BJ (cell line): ENCODE measurements around the gene NIF3L1. TPM values are rescaled to one million over a fixed set of nuclear protein-coding genes. Genes with fewer than 3 reads are reported as not detected.
A peak's percentile ranks its signal among the peaks of the same experiment; 100 is the strongest.

Source experiments
- CTCF ChIA-PET: fragments of 350-600 bp; formaldehyde crosslinking; extraction: SDS; loops from one replicate; lab custom pipeline; 2021; ENCODE audit warnings: antibody characterized with exemption, inconsistent platforms; lab: Yijun Ruan, JAX
- POLR2A ChIA-PET: fragments of 300-600 bp; sonication (Branson Sonifier 250); formaldehyde crosslinking; extraction: SDS; loops from one replicate; lab custom pipeline; 2021; ENCODE audit warnings: antibody characterized with exemption; lab: Charles Lee
- DNase-seq: peaks from one replicate; pipeline ENCODE4 v3.0.0-alpha.2; 2011; ENCODE audit warnings: low read depth
- H3K27me3 ChIP-seq: 2 replicates; pipeline ENCODE4 v1.6.0; 2011; ENCODE audit warnings: low read length; ENCODE audit not compliant: control insufficient read depth, insufficient read depth
- H3K36me3 ChIP-seq: 2 replicates; pipeline ENCODE4 v1.5.1; 2011; ENCODE audit warnings: low read length; ENCODE audit not compliant: control insufficient read depth, insufficient read depth
- H3K4me3 ChIP-seq: 2 replicates; pipeline ENCODE4 v1.5.1; 2011; ENCODE audit warnings: low read depth, mild to moderate bottlenecking, control low read depth, low read length
- polyA plus RNA-seq: library from polyadenylated mRNA; depleted of rRNA; stranded (reverse); fragments of >200 nt; gene quantifications from 2 replicates; pipeline ENCODE4 v1.2.3, GENCODE V29; 2011
- TF ChIP-seq, protein P1 (sequence below): IDR thresholded peaks from 2 replicates; pipeline ENCODE4 v1.5.1; 2011; ENCODE audit warnings: low read depth, mild to moderate bottlenecking, control low read depth, inconsistent platforms, low read length, moderate library complexity; ENCODE audit not compliant: insufficient read depth

The NIF3L1 gene
- polyA plus RNA-seq, 1 experiment = 37.5 TPM

DNA sequence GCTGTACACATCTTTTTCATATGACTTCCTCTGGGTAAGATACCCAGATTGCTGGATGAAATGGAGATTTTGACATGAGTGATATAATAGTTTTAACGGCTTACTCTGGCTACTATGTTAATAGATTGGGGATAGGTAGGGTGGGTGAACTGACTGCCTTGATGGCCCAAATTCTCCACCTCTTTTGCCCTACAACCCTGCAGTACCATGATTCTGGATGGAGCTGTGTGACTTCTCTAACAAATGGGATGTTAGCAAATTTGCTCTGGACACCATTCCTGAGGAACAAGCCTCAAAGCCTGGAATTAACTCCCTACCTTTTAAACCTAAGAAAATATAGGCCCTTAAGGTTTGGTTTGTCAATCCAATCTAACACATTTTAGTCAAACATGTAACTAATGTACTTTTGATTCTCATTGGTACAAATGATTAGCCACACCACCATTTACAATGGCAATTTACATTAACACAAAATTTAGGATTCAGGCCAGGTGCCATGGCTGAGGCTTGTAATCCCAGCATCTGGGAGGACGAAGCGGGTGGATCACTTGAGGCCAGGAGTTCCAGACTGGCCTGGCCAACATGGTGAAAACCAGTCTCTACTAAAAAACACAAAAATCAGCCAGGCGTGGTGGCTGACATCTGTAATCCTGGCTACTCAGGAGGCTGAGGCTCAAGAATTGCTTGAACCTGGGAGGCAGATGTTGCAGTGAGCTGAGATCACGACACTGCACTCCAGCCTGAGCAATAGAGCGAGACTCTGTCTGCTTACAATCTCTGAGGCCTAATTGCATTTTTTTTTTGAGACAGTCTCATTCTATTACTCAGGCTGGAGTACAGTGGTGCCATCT, 37.5 kb upstream of the NIF3L1 start:
- ChIA-PET POLR2A (no interaction called here), CTCF (no interaction called here)
- DNase-seq = no peak
- peaks cover 12% of the 10 kb centered on the region for H3K36me3 ChIP-seq
- no peak overlapping the region for H3K4me3 ChIP-seq
- TF ChIP-seq, protein P1, sequence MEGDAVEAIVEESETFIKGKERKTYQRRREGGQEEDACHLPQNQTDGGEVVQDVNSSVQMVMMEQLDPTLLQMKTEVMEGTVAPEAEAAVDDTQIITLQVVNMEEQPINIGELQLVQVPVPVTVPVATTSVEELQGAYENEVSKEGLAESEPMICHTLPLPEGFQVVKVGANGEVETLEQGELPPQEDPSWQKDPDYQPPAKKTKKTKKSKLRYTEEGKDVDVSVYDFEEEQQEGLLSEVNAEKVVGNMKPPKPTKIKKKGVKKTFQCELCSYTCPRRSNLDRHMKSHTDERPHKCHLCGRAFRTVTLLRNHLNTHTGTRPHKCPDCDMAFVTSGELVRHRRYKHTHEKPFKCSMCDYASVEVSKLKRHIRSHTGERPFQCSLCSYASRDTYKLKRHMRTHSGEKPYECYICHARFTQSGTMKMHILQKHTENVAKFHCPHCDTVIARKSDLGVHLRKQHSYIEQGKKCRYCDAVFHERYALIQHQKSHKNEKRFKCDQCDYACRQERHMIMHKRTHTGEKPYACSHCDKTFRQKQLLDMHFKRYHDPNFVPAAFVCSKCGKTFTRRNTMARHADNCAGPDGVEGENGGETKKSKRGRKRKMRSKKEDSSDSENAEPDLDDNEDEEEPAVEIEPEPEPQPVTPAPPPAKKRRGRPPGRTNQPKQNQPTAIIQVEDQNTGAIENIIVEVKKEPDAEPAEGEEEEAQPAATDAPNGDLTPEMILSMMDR = no peak
- H3K27me3 ChIP-seq = no peaks in the 10 kb centered on the region

DNA sequence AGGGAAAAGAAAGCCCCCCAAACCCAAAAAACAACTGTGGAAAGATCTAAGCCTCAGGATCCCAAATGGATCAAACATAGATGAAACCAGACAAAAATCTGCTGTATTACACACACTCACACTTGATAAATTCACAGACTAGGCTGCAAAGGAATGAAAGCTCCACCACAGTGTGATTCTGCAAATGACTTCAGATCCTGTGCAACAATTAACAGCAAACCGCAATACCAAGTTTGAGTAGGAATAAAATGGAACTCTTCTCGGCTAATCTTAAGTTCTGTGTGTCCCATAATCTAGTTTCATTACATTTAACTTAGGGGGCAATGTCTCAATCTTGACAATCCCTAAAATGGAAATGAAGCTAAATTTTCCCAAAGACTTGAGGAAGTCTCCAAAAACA, 36.6 kb upstream of the NIF3L1 start:
- no peak for DNase-seq
- CTCF ChIA-PET = no interaction called here
- Histone ChIP-seq H3K27me3 (no peaks in the 10 kb centered on the region), H3K4me3 (no peak overlapping the region), H3K36me3 (peaks cover 16% of the 10 kb centered on the region)
- POLR2A ChIA-PET = no interaction called here
- TF ChIP-seq, protein P1 = no peak

DNA sequence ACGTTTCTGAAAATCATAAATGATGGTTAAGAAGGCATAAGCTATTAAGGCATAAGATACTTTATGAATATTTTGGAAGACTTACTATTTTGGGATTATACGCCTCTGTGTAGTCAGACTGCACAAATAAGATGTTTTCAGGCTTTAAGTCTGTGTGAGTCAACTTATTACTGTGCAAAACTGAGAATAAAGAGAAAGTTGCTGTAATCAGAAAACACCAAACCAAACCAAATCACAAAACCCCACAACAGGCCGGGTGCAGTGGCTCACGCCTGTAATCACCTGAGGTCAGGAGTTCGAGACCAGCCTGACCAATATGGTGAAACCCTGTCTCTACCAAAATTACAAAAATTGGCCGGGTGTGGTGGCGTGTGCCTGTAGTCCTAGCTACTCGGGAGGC, 32.4 kb upstream of the NIF3L1 start:
- no peak for DNase-seq
- Histone ChIP-seq H3K27me3 (no peaks in the 10 kb centered on the region), H3K4me3 (no peak overlapping the region), H3K36me3 (peaks cover 24% of the 10 kb centered on the region)
- POLR2A ChIA-PET = no interaction called here
- TF ChIP-seq, protein P1 = no peak
- CTCF ChIA-PET = interaction anchor here (0.9 to 1.2 kb wide), 2 partner anchors 15 to 42 kb away, joined by 3 to 4 read pairs; no protein-coding TSS in a partner anchor

DNA sequence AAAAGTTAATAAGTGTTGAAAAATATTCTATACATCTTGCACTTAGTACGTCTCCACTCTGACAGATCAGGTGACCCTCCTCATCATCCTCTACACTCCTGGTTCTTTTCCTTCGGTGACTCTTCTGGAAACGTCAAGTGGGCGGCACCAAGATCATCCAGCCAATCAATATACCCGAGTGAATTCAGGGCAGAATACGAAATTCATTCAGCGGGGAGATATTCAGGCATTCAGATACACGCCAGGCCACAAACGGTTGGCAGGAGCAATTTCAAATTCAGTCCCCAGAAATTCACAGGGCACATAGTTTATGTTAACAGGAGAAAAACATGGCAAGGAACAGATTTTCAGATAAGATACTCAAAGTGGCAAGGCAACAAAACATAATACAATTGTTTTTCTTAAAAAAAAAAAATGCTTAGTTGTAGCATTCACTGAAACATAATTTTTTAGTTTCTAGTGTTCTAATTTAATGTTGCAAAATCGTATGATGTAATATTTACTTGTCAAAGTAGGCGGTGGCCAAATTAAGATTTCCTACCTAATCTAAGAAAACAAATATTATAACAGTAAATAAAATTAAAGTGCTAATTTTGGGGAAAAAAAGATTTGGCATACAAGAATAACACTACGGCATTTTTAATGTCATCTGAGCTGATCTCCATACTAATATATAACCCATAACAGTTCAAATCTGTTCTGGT, 28.9 kb upstream of the NIF3L1 start:
- no peak for DNase-seq
- POLR2A ChIA-PET = no interaction called here
- CTCF ChIA-PET = interaction anchor here (1.2 kb wide), 1 partner anchor 147 kb away, joined by 4 read pairs; no protein-coding TSS in a partner anchor
- Histone ChIP-seq H3K27me3 (no peaks in the 10 kb centered on the region), H3K36me3 (peaks cover 13% of the 10 kb centered on the region), H3K4me3 (peak overlapping the region; percentile 4; the same call in 1 of the 2 replicates)
- TF ChIP-seq, protein P1 = no peak

DNA sequence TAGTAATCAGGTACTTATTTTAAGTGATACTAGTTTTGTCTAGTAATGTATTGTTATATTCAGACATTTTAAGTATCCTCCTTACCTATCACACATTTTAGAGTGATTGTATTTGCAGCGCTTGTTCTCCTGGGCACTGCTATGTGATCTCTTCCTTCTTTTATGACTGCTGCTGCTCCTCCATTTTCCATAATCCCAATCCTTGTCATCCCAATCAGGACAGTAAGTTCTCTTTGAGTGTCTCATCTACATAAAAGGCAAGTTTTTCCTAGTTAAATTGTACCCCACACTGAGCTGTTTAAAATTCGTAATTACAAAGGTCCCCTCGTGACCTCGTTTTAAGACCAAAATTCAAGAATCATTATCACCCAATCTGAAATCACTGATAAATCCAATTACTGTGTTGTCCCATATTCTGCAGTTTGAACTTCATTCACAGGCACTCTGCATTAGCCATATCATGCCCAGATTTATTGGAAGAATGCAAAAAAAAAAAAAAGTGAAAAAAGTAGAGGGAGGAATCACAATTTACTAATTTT, 27.5 kb upstream of the NIF3L1 start:
- H3K27me3 ChIP-seq = no peaks in the 10 kb centered on the region
- peaks cover 12% of the 10 kb centered on the region for H3K36me3 ChIP-seq
- TF ChIP-seq, protein P1 = no peak
- no peak for DNase-seq
- H3K4me3 ChIP-seq = peak overlapping the region; percentile 86
- CTCF ChIA-PET = no interaction called here
- POLR2A ChIA-PET = no interaction called here
